Small intestine (tissue), 16 donors: ENCODE results near the gene CDY1. TPM values are rescaled to one million over a fixed set of nuclear protein-coding genes. Genes with fewer than 3 reads are reported as not detected.
"Not testable (repeated sequence)": the region's sequence is repeated elsewhere in the genome, so short reads cannot be mapped to it uniquely, and the experiment has no call there.

ENCODE experiments used
- DNase-seq, 2 donors: peaks; one replicate each; pipeline versions ENCODE4 v3.0.0 to v3.0.0-alpha.2; 2013
- FAIRE-seq: peaks from 2 replicates; lab custom pipeline; 2012; peaks lifted over from hg19 to GRCh38; lab: Jason Lieb, UNC
- H3K27ac ChIP-seq, 3 donors: one replicate each; pipeline ENCODE4 v1.5.1; 2013; ENCODE audit warnings: low read length in 2 of 3, mild to moderate bottlenecking in 2 of 3, control low read depth in 1 of 3, inconsistent platforms in 1 of 3, low read depth in 1 of 3, moderate library complexity in 1 of 3
- H3K27me3 ChIP-seq, 3 donors: one replicate each; pipeline ENCODE4 v1.6.1; 2013; ENCODE audit warnings: low read length in 3 of 3, inconsistent platforms in 1 of 3; ENCODE audit not compliant: control insufficient read depth in 3 of 3, insufficient read depth in 3 of 3
- H3K36me3 ChIP-seq, 3 donors: one replicate each; pipeline ENCODE4 v1.6.1; 2013; ENCODE audit warnings: low read length in 3 of 3, inconsistent platforms in 1 of 3, low read depth in 1 of 3, mild to moderate bottlenecking in 1 of 3, moderate library complexity in 1 of 3; ENCODE audit not compliant: control insufficient read depth in 3 of 3, insufficient read depth in 2 of 3
- H3K4me1 ChIP-seq, 3 donors: one replicate each; pipeline ENCODE4 v1.6.1; 2013; ENCODE audit warnings: low read length in 2 of 3, inconsistent platforms in 1 of 3, low read depth in 1 of 3, mild to moderate bottlenecking in 1 of 3, moderate library complexity in 1 of 3; ENCODE audit not compliant: control insufficient read depth in 3 of 3, insufficient read depth in 2 of 3
- H3K4me3 ChIP-seq, 3 donors: one replicate each; pipeline ENCODE4 v1.5.1; 2013; ENCODE audit warnings: low read length in 3 of 3, control low read depth in 1 of 3, inconsistent platforms in 1 of 3, low read depth in 1 of 3, mild to moderate bottlenecking in 1 of 3, moderate library complexity in 1 of 3
- H3K9me3 ChIP-seq, 2 donors: one replicate each; pipeline ENCODE4 v1.6.1; 2013; ENCODE audit warnings: low read depth in 1 of 2, low read length in 1 of 2; ENCODE audit not compliant: control insufficient read depth in 2 of 2, insufficient read depth in 1 of 2
- WGBS, 3 donors: extraction: QIAGEN DNeasy Blood & Tissue Kit; methylation state at CpG; one replicate each; pipeline ENCODE4 v1.1.7; 2013; 5-methylcytosine and 5-hydroxymethylcytosine counted together
- long read RNA-seq, 10 donors: transcript quantifications; one replicate each; lab custom pipeline, GENCODE V29; 2026
- polyA plus RNA-seq, 4 donors: library from polyadenylated mRNA; stranded (reverse) in 3 of 4; unstranded in 1 of 4; fragments of 200-250 nt in 3 of 4; fragments of 120-200 nt in 1 of 4; gene quantifications; one replicate each; pipeline versions ENCODE4 v1.2.1 to v1.2.3, GENCODE V29; 2013
- donor health status: healthy with polysubstance abuse.
- donor health status: control.
- donor health status: control.
- donor health status: Bipolar disorder and iron deficiency.
- donor health status: healthy.

Gene CDY1
- polyA plus RNA-seq = not detected
- long read RNA-seq, donor 1 = 0 reads
- long read RNA-seq, donor 2 = 0 reads
- long read RNA-seq, donor 3 = 0 reads
- long read RNA-seq, donor 4 = 0 reads
- long read RNA-seq, donor 5 = 0 reads
- long read RNA-seq, donor 6 = 0 reads
- long read RNA-seq, donor 7 = 0 reads
- long read RNA-seq, donor 8 = 0 reads
- long read RNA-seq, donor 9 = 0 reads
- long read RNA-seq, donor 10 = 0 reads

DNA sequence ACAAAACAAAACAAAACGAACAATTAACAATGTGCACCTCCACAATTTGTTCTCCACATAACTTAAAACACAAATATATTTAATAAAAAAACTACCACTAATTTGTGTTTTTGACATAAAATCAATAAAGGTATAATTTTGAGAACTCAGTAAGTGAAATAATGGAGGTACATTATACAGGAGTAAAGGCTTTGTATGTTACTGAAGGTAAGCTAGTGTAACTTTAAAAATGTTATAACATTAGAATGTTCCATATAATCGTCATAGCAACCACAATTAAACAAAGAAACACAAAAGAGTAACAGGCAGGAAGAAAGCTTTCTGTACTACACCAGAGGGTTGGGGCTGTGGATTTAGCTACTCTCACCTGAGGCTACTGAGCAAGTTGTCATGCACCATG lies at the start of gene CDY1:
CDY1 (plus strand) TSS at position 301 of the 400 bp plus-strand sequence. CDS start 326 bp downstream, outside the sequence.
- H3K36me3 ChIP-seq, H3K4me3 ChIP-seq, DNase-seq, H3K27me3 ChIP-seq, H3K9me3 ChIP-seq, H3K4me1 ChIP-seq, H3K27ac ChIP-seq: not testable (repeated sequence)
- no CpG with 5 or more reads among the region's 2 CpGs for WGBS, 3 donors
- peak; percentile 67 for FAIRE-seq

DNA sequence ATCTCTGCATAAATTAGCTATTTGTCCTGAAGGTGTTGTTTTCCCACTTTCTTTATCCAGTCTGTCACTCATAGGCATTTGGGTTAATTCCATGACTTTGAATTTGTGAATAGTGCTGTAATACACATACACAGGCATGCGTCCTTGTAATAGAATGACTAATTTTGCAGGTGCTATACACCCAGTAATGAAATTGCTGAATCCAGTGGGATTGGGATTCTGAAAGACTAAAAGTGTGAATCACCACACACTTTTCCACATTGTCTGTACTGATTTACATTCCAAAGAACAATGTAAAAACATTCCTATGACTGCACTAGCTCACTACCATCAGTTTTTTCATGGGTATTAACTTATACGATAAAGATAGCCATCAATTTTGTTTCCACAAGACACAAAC lies 28.6 kb upstream of the CDY1 start:
- H3K36me3 ChIP-seq, H3K4me3 ChIP-seq, H3K9me3 ChIP-seq, DNase-seq, H3K27me3 ChIP-seq, H3K27ac ChIP-seq, FAIRE-seq, H3K4me1 ChIP-seq: not testable (repeated sequence)
- WGBS, 3 donors = no CpG with 5 or more reads among the region's 2 CpGs

GRCh38 chrY:25620209-25620608 lies 1.7 kb upstream of the CDY1 start:
- not testable (repeated sequence) for H3K27me3 ChIP-seq, H3K36me3 ChIP-seq, FAIRE-seq, H3K9me3 ChIP-seq, H3K4me3 ChIP-seq, H3K4me1 ChIP-seq, DNase-seq, H3K27ac ChIP-seq

DNA sequence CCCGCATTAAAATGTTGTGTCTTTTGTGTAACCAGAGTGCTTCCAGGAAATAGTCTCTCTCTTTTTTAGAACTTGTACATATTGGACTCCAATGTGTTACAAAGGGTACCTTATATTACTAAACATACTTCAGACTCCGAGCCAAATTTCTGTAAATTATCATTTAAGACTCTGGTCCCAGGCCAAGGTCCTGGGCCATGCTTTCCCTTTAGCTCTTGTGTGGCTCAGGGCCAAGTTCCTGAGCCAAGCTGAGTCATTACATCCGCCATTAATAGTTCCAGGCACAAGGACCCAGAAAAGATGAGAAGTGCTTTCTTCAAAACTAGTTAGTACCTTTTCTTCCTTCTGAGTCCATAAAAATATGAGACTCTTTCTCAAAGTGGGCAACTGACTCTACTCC lies 4.6 kb downstream of the CDY1 start:
- DNase-seq, H3K27me3 ChIP-seq, H3K9me3 ChIP-seq, H3K4me3 ChIP-seq, H3K27ac ChIP-seq, H3K36me3 ChIP-seq, H3K4me1 ChIP-seq: not testable (repeated sequence)
- WGBS, 3 donors = no CpG with 5 or more reads among the region's 3 CpGs
- peak; percentile 88 for FAIRE-seq

GRCh38 chrY:25630383-25631112 lies 8.6 kb downstream of the CDY1 start:
- not testable (repeated sequence) for H3K36me3 ChIP-seq, H3K27ac ChIP-seq, DNase-seq, FAIRE-seq, H3K9me3 ChIP-seq, H3K4me1 ChIP-seq, H3K4me3 ChIP-seq, H3K27me3 ChIP-seq
- WGBS, 3 donors = no CpG with 5 or more reads among the region's 4 CpGs

- not testable (repeated sequence) for H3K36me3 ChIP-seq, H3K4me1 ChIP-seq, H3K4me3 ChIP-seq, H3K9me3 ChIP-seq, H3K27ac ChIP-seq, H3K27me3 ChIP-seq, DNase-seq, FAIRE-seq
- WGBS, 3 donors = no CpG with 5 or more reads among the region's 3 CpGs
Observed at GRCh38 chrY:25639852-25640251, 17.9 kb downstream of the CDY1 start.

- not testable (repeated sequence) for H3K27ac ChIP-seq, H3K4me1 ChIP-seq, DNase-seq, H3K9me3 ChIP-seq, FAIRE-seq, H3K27me3 ChIP-seq, H3K36me3 ChIP-seq, H3K4me3 ChIP-seq
- WGBS, 3 donors = no CpG with 5 or more reads among the region's 9 CpGs
Observed at GRCh38 chrY:25643024-25643915, 21.4 kb downstream of the CDY1 start.
